ENCODE data around the gene NEK7. TPM values are rescaled to one million over a fixed set of nuclear protein-coding genes. Genes with fewer than 3 reads are reported as not detected.

Gene NEK7
- total RNA-seq, 3 donors from 2014 or later = 82.3 to 187 (median 105) TPM

DNA sequence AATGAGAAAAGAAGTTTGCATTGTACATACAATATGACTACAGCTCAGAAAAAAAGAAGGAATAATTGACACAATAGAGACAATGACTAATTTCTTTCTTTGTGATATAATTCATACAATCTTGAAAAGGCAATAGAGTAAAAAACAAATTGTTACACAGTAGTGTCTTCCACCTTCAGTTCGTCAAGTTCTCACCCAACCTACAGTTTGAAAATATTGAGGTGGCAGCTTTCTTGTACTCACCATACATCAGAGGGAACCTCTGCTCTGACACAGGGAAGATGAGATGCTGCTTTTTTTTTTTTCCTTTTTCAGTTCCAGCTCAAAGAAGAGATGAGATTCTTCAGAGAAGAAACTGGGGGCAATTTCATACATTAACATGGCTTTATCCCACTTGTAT is 210.5 kb downstream of the NEK7 start:
- Histone ChIP-seq H3K27me3 (no peaks in the 10 kb centered on the region), H3K4me3 (no peak overlapping the region), H3K27ac (no peak overlapping the region), H3K4me1 (no peaks in the 10 kb centered on the region), H3K36me3 (no peaks in the 10 kb centered on the region), H3K9me3 (no peaks in the 10 kb centered on the region)
- TF ChIP-seq POLR2AphosphoS5 (IDR thresholded peaks at IDR 0.05) = no peak
- TF ChIP-seq POLR2A (IDR thresholded peaks at IDR 0.05) = no peak
- TF ChIP-seq, protein P1, sequence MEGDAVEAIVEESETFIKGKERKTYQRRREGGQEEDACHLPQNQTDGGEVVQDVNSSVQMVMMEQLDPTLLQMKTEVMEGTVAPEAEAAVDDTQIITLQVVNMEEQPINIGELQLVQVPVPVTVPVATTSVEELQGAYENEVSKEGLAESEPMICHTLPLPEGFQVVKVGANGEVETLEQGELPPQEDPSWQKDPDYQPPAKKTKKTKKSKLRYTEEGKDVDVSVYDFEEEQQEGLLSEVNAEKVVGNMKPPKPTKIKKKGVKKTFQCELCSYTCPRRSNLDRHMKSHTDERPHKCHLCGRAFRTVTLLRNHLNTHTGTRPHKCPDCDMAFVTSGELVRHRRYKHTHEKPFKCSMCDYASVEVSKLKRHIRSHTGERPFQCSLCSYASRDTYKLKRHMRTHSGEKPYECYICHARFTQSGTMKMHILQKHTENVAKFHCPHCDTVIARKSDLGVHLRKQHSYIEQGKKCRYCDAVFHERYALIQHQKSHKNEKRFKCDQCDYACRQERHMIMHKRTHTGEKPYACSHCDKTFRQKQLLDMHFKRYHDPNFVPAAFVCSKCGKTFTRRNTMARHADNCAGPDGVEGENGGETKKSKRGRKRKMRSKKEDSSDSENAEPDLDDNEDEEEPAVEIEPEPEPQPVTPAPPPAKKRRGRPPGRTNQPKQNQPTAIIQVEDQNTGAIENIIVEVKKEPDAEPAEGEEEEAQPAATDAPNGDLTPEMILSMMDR (IDR thresholded peaks at IDR 0.05) = no peak
- intact Hi-C loops (cut with DNase I; ENCODE audit: low total_unique reads) = no loop called here
- no peak for DNase-seq (ENCODE audit: low spot score in 2 of 2)

DNA sequence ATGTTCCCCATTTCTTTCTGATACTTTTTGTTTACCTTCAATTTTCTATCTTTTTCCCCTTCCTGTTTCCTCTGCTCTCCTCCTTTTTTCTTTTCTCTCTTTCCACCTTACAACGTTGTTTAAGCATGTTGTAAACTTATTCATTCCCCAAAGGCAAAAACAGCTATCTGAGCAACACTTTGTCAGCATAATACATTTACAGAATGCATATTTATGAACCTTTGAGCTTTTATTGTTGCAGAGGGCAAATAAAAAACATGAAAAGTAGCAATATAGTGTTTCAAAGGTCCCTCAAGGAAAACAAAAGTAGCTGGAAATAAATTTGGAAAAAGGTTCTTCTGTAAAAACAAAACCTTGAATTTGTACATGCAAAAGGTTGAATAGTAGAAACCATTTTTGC is 214.2 kb downstream of the NEK7 start:
- Histone ChIP-seq H3K27me3 (no peaks in the 10 kb centered on the region), H3K9me3 (peaks cover 0 to 14% of the 10 kb centered on the region in 2 donors), H3K4me3 (no peak overlapping the region), H3K27ac (no peak overlapping the region), H3K4me1 (no peaks in the 10 kb centered on the region), H3K36me3 (no peaks in the 10 kb centered on the region)
- no peak for TF ChIP-seq POLR2A (IDR thresholded peaks at IDR 0.05)
- no peak for TF ChIP-seq POLR2AphosphoS5 (IDR thresholded peaks at IDR 0.05)
- TF ChIP-seq, protein P1 (IDR thresholded peaks at IDR 0.05) = no peak
- intact Hi-C loops (cut with DNase I; ENCODE audit: low total_unique reads) = no loop called here
- no peak for DNase-seq (ENCODE audit: low spot score in 2 of 2)

Other genes with a start within 250 kb of the NEK7 start
- not detected for gene LHX9, start 239.6 kb upstream of the NEK7 start, total RNA-seq